DMS153 treated with DMSO at 0.1 percent for 48 hours (cell line): ENCODE results near the gene RBM38.

Experiments
- DNase-seq: peaks from one replicate; lab custom pipeline; 2025; ENCODE audit not compliant: unreplicated experiment; lab: John Stamatoyannopoulos, UW

Gene RBM38

DNA sequence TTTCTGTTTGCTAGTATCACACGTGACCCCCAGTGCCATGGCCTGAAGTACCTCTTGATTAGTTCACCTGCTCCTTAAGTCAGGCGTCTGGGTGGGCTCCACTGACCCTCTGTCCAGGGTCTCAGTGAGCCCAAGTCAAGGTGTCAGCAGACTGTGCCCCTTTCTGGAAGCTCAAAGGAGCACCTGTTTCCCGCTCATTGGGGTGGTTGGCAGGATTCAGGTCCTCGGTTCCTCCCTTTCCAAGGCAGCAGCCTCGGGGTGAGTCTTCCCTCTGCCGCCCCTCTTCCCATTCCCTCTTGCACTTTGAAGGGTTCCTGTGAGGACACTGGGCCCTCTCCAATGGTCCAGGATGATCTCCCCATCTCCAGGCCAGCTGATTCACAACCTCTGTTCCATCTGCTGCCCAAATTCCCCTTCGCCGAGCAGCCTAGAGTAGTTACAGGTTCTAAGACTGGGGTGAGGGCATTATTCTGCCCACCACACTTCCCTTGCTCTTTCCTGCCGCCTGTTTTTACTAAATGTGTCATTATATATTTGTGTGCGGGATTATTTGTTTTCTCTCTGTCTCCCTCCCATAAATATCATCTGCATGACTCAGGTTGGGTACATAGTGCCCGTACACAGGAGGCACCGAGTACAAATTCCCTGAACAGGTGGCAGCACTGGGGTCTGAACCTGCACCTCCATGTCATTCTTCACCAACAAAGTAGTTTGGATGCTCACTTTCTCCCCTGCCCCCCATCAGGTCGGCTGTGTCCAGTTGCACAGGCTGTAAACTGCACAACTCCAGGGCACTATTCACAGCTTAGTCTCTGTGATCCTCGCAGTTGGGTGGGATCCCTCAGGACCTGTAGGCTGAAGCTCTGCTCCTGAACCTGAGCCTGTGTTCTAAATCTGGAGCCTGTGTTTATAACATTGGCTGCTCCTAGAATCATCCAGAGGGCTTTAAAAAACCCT, 58.5 kb downstream of the RBM38 start:
- no peak for DNase-seq

DNA sequence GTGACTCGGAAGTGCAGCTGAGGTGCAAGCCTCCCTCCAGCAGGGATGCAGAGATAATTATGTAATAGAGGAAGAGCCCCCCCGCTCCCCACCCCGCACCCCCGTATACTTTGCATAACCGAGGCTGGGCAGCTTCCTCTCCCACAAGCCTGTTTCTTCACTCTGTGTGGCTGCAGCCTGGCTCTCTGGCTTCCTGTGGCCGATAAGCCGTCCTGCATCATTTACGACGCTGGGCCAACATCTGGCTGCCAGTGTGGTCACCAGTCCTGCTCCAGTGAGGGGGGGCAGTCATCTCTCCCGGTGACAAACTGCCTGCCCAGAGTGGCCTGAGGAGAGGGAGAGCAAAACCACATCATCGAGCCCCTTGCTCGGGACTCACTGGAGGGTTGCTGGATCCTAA, 59.2 kb downstream of the RBM38 start:
- no peak for DNase-seq

DNA sequence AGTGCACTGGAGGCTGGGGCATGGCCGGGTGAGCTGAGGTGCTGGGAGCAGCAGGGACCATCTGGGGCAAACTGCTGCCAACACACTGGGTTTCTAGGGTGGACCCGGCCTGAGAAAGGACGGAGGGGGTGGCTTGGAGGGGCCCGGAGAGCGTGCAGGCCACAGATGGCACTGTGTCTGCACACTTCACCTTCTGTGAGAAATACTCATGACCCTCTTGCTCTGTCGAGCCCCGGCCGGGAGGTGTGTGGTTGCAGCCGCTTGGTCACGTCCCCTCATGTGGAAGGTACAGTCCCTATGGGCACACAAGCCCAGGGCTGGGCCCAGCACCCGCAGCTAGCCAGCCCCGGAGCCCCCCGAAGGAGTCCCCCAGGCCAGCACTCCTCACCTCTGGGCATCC, 59.7 kb downstream of the RBM38 start:
- DNase-seq = no peak

DNA sequence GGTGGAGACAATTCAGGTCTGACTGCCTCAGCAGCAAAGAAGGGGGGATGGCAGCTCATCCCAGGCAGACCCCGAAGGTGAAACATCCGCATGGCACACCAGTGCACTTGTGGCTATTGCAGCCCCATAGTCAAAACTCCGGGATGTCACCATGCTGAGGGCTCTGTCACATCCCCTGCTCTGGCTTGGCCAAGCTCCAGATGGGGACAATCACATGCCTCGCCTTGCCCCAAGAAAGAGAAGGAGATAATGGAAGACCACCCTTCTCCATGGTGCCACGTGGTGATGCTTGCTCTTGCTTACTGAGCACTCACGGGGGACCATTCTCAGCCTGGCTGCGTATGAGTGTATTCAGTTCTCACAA, 60.2 kb downstream of the RBM38 start:
- DNase-seq = no peak

DNA sequence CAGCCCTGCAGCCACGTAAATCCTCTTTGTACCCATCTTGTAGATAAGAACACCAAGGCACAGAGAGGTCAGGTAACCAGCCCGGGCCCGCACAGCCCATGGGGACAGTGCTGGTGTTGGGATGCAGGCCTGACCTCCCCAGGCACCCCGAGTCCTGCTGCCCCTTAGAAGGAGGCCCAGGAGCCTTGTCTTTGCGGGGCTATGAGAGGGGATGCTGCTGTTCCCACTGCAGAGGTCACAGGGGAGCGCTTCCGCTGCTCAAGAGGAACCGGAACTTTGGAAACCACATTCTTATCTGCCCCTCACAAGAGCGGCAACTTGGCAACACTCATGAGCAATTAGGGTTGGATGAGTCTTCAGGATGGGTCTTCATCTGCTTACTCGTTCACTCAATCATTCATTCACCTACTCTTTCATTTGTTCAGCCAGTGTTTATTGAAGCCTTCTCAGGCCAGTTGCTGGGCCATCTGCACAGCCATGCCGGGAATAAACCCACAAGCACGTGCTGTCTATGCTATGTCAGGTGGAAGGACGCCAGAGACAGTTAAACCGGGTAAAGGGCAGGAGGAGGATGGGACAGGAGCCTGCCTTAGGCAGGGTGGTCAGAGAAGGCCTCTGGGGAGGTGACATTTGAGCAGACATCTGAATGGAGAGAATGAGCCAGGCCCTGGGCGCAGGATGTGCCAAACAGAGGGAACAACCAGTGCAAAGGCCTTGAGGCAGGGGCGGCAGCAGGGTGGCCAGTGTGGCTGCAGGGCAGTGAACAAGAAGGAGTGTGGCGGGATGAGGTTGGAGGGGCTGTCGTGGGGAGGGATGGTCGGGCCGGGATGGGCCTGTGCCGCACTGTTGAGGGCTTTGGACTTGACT, 60.8 kb downstream of the RBM38 start:
- DNase-seq = no peak

DNA sequence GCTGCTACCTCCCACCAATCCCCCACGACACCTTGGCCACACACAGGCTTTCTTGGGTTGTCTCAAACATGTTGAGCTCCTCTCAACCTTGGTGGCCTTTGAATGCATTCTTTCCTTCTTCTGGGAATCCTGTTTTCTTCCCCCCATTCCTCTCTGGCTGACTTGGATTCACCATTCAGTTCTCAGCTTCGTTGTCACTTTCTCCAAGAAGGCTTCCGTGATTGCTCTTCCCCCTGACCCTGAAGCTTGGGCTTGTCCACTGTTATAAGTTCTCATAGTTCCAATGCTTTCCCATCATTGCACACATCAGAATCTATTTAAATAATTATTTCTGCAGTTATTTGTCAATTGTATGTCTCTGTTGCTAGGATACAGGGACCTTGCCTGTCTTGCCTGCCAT, 64.2 kb downstream of the RBM38 start:
- no peak for DNase-seq

DNA sequence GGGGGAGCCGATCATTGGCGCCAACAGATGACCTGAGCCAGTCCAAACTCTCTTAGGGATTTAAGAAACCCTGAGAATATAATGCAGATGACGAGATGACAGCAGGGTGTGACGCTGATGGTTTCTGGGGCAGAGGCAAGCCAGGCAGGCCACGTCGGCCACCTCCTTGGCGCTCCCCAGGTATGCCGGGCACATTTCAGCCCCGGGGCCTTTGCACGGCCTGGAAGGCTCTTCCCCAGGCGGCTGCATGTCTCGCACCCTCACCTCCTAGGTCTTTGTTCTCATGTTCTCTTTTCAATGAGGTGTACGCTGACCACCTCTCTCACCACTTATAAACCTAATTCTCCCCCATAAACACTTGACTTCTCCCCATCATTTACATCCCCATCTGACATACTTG, 64.9 kb downstream of the RBM38 start:
- DNase-seq = no peak

DNA sequence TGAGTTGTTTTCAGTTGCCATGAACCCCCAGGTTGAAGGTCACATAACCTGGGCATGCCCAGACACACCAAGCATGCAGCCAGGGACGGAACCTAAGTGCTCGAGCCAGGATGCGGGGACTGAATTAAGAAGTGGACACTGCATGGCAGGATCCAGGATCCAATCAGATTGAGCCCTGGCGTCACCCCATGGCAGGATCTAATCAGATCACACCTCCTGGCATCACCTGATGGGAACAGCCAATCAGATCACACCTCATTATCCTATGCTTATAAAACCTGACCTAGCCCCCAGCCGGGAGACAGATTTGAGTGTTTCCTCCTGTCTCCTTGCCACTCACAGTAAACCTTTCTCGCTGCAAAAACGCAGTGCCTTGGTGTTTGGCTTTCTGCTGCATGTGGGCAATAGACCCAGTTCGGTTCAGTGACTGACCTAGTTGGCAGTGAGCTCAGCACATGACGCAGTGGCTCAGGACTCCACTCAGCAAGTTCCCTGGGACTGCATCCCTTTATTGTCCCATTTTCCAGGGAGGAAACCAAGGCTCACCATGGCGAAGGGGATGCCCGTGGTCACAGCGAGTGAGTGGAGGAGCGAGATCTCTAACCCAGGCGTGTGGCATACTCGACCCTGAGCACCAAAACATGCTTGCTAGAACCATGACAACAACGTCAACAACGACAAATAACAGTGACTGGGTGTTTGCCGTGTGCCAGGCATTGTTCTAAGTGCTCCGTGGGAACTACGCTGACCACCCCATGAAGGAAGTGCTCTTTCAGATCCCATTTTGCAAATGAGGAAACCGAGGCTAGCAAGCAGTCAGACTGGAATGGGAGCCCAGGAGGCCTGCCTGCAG, 66.3 kb downstream of the RBM38 start:
- DNase-seq = no peak

DNA sequence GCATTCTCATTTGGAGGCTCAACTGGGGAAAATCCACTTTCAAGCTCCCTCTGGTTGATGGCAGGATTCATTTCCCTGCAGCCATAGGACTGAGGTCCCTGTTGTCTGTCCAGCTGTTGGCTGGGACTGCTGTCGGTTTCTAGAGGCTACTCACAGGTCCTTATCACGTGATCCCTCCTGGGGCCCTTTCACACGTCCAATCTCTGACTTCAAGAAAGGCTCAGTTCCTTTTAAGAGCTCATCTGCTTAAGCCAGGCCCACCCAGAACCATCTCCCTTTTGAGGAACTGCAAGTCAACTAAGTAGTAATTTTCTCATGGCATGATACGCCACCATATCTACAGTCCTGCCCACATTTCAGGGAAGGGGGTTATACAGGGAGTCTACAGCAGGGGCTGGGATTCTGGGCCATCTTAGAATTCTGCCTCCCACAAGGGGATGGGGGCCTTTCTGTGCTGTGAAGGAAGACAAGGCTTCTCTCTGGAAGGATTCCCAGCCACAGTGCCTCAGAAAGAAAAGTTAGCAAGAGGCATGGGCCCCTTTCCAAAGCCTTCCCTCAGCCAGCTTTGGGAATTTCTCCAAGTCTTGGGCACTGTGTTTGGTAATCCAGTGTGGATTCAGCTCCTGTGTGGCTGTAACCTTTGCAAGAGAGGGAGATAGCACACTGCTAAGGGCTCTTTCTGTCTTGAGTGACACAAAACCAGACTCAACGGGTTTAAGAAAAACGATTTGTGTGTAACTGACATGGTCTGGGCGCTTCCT, 67.4 kb downstream of the RBM38 start:
- DNase-seq = no peak
